Measurements from ENCODE around the gene SKA2. TPM values are rescaled to one million over a fixed set of nuclear protein-coding genes. Genes with fewer than 3 reads are reported as not detected.

The SKA2 gene
- total and polyA plus RNA-seq, 10 of the 15 experiments (the other 5 are each of a cell fraction or from before 2014, with no cell fraction given) = 40.3 to 137 (median 112) TPM

- H3K27ac ChIP-seq (ENCODE audit: control insufficient read depth, insufficient read depth) = no peak overlapping the region
- 95% methylated on average over 1 of the region's 1 CpG for WGBS (ENCODE audit: insufficient coverage, insufficient replicate concordance, low lambda C conversion rate, missing lambda C conversion rate)
- no peaks in the 10 kb centered on the region for H4K20me1 ChIP-seq (ENCODE audit: control insufficient read depth, insufficient read depth)
- ChIA-PET CTCF (no interaction called here), POLR2A (interaction anchor here (1.0 kb wide), 1 partner anchor 24 kb away, joined by 3 read pairs; the partner anchor contains the start of gene TRIM37), SMC1A (ENCODE audit: uncharacterized antibody, unreplicated experiment) (interaction anchor here (1.1 kb wide), 2 partner anchors 12 to 27 kb away, joined by 3 to 4 read pairs; no protein-coding TSS in a partner anchor), RAD21 (ENCODE audit: unreplicated experiment) (no interaction called here)
- intact Hi-C loops (cut with micrococcal nuclease; ENCODE audit: unreplicated experiment) (no loop called here), in situ Hi-C loops (cut with MboI) (no loop called here)
- no peak overlapping the region for H3K9ac ChIP-seq (ENCODE audit: control insufficient read depth, insufficient read depth, low read length)
- H2AFZ ChIP-seq (ENCODE audit: control insufficient read depth, low read depth, low read length) = no peak overlapping the region
- H3K79me2 ChIP-seq (ENCODE audit: control insufficient read depth, insufficient read depth, low read length) = peaks cover 28% of the 10 kb centered on the region
- no TSS peak for BruUV-seq (replicated peaks)
- no peak overlapping the region for H3K4me2 ChIP-seq (ENCODE audit: control insufficient read depth, insufficient read depth)
- H3K36me3 ChIP-seq (ENCODE audit: control insufficient read depth in 2 of 2, insufficient read depth in 2 of 2, low read length in 1 of 2) = peaks cover 0 to 2% of the 10 kb centered on the region in 2 experiments; a peak in 2 of 4 replicates
- DNase-seq (ENCODE audit: low read depth, low spot score) (no peak), ATAC-seq (no peak), FAIRE-seq (no peak)
- no peaks in the 10 kb centered on the region for H3K9me3 ChIP-seq (replicated peaks; ENCODE audit: control insufficient read depth, insufficient read depth, low read length)
- no peaks in the 10 kb centered on the region for H3K4me1 ChIP-seq (ENCODE audit: control insufficient read depth, insufficient read depth, low read length)
- H3K27me3 ChIP-seq (replicated peaks in 1 of 2; ENCODE audit: control insufficient read depth in 2 of 2, insufficient read depth in 2 of 2, low read length in 1 of 2) = no peaks in the 10 kb centered on the region
- no peak for TF ChIP-seq NFYA (IDR thresholded peaks at IDR 0.05; ENCODE audit: borderline replicate concordance, low read depth, low read length)
- TF ChIP-seq TARDBP (IDR thresholded peaks at IDR 0.05; ENCODE audit: borderline replicate concordance) = no peak
- TF ChIP-seq MEF2B (IDR thresholded peaks at IDR 0.05; ENCODE audit: partially characterized antibody, poor library complexity, severe bottlenecking) = no peak
- TF ChIP-seq SUZ12 (IDR thresholded peaks at IDR 0.05; ENCODE audit: unreplicated experiment) = no peak
- TF ChIP-seq TCF12 (IDR thresholded peaks at IDR 0.05; ENCODE audit: low read depth, low read length) = no peak
- no peak for TF ChIP-seq JUNB (IDR thresholded peaks at IDR 0.05)
- no peak for TF ChIP-seq ETV6 (conservative IDR thresholded peaks at IDR 0.05 in 1 of 2, IDR thresholded peaks at IDR 0.05 in 1 of 2; ENCODE audit: borderline replicate concordance in 1 of 2, low read depth in 1 of 2)
- TF ChIP-seq ELK1 (IDR thresholded peaks at IDR 0.05; ENCODE audit: low read depth, low read length) = no peak
- TF ChIP-seq RB1 (IDR thresholded peaks at IDR 0.05; ENCODE audit: borderline replicate concordance) = no peak
- TF ChIP-seq RUNX3 (IDR thresholded peaks at IDR 0.05; ENCODE audit: low read length) = no peak
- no peak for TF ChIP-seq RAD21 (IDR thresholded peaks at IDR 0.05; ENCODE audit: insufficient read depth, low read depth, low read length)
- no peak overlapping the region for H3K4me3 ChIP-seq
Measured at GRCh38 chr17:59131131-59131530, 23.9 kb downstream of the SKA2 start.
